Measurements from ENCODE around the gene SNRNP40.
"Not testable (repeated sequence)": the region's sequence is repeated elsewhere in the genome, so short reads cannot be mapped to it uniquely, and the experiment has no call there.

The SNRNP40 gene

DNA sequence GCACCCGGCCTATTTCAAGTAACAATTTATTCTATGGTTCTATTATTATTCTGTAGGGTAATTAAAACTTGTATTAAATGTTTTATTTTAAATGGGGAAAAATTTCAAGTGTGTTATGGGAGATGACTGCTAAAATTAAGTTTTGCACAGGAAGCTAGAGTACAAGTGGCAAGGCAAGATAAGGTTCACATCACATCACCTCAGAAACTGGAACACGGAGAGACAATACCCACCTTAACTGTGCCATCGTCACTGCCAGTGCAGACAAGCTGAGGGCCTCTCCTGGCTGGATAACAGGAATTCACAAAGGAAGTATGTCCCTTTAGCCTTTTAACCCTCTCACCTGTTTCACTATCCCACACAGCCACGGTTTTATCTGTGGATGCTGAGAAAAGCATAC, 7.6 kb downstream of the SNRNP40 start:
- CTCF ChIA-PET, result interaction anchor here (0.7 to 1.6 kb wide), 3 partner anchors 12 to 104 kb away, joined by 3 to 4 read pairs (median 3); no protein-coding TSS in a partner anchor
- peaks cover 0 to 16% (median 0%) of the 10 kb centered on the region in 4 experiments for H3K4me1 ChIP-seq (ENCODE audit: control extremely low read depth in 1 of 4, control insufficient read depth in 4 of 4, insufficient read depth in 4 of 4, low read length in 3 of 4)
- H3K4me3 ChIP-seq (ENCODE audit: control insufficient read depth in 1 of 7, extremely low read depth in 1 of 7, insufficient read depth in 4 of 7, low read depth in 2 of 7, low read length in 6 of 7), result peak overlapping the region in 1 of 7 experiments; percentile 1
- DNase-seq, result peak; percentile 44 to 86 (median 70)
- H3K9me3 ChIP-seq (ENCODE audit: control extremely low read depth in 1 of 5, control insufficient read depth in 4 of 5, insufficient read depth in 2 of 5, low read depth in 1 of 5, low read length in 4 of 5), result no peaks in the 10 kb centered on the region
- peak overlapping the region; percentile 42 to 81 for H3K27ac ChIP-seq (ENCODE audit: insufficient read depth in 1 of 2, low read depth in 1 of 2, low read length in 2 of 2, poor library complexity in 1 of 2, severe bottlenecking in 2 of 2)
- WGBS (ENCODE audit: insufficient coverage), result 0% methylated on average over 2 of the region's 4 CpGs
- H3K36me3 ChIP-seq (ENCODE audit: control insufficient read depth in 4 of 4, insufficient read depth in 4 of 4, low read length in 3 of 4), result peaks cover 25 to 80% (median 44%) of the 10 kb centered on the region in 4 experiments
- no peaks in the 10 kb centered on the region for H3K27me3 ChIP-seq (replicated peaks in 2 of 5; ENCODE audit: control insufficient read depth in 4 of 5, insufficient read depth in 5 of 5, low read length in 4 of 5)
- POLR2A ChIA-PET, result interaction anchor here (0.7 kb wide), 1 partner anchor 20 kb away, joined by 6 read pairs; no protein-coding TSS in a partner anchor

DNA sequence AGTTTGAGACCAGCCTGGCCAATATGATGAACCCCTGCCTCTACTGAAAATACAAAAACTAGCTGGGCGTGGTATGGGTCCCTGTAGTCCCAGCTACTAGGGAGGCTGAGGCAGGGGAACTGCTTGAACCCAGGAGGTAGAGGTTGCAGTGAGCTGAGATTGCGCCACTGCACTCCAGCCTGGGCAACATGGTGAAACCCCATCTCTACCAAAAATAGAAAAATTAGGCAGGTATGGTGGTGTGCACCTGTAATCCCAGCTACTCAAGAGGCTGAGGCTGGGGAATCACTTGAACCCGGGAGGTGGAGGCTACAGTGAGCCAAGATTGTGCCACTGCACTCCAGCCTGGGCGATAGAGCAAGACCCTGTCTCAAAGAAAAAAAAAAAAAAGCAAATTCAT, 8.8 kb downstream of the SNRNP40 start:
- CTCF ChIA-PET, result interaction anchor here (1.4 kb wide), 1 partner anchor 9 kb away, joined by 3 read pairs; no protein-coding TSS in a partner anchor

GRCh38 chr1:31282426-31282825, 14.2 kb downstream of the SNRNP40 start:
- H3K27ac ChIP-seq (ENCODE audit: insufficient read depth in 1 of 2, low read depth in 1 of 2, low read length in 2 of 2, poor library complexity in 1 of 2, severe bottlenecking in 2 of 2); POLR2A ChIA-PET; H3K4me3 ChIP-seq (ENCODE audit: control insufficient read depth in 1 of 7, extremely low read depth in 1 of 7, insufficient read depth in 4 of 7, low read depth in 2 of 7, low read length in 6 of 7); H3K27me3 ChIP-seq (replicated peaks in 2 of 5; ENCODE audit: control insufficient read depth in 4 of 5, insufficient read depth in 5 of 5, low read length in 4 of 5); H3K4me1 ChIP-seq (ENCODE audit: control extremely low read depth in 1 of 4, control insufficient read depth in 4 of 4, insufficient read depth in 4 of 4, low read length in 3 of 4); DNase-seq; H3K9me3 ChIP-seq (ENCODE audit: control extremely low read depth in 1 of 5, control insufficient read depth in 4 of 5, insufficient read depth in 2 of 5, low read depth in 1 of 5, low read length in 4 of 5): not testable (repeated sequence)
- CTCF ChIA-PET, result interaction anchor here (0.7 to 1.7 kb wide), 3 partner anchors 9 to 11 kb away, joined by 3 to 5 read pairs (median 3); no protein-coding TSS in a partner anchor
- H3K36me3 ChIP-seq (ENCODE audit: control insufficient read depth in 4 of 4, insufficient read depth in 4 of 4, low read length in 3 of 4), result peaks cover 23 to 76% (median 47%) of the 10 kb centered on the region in 4 experiments
- WGBS (ENCODE audit: insufficient coverage), result 100% methylated on average over 6 of the region's 9 CpGs

More for the DNA sequence above, 8.8 kb downstream of the SNRNP40 start:
- DNase-seq; H3K9me3 ChIP-seq (ENCODE audit: control extremely low read depth in 1 of 5, control insufficient read depth in 4 of 5, insufficient read depth in 2 of 5, low read depth in 1 of 5, low read length in 4 of 5); H3K4me3 ChIP-seq (ENCODE audit: control insufficient read depth in 1 of 7, extremely low read depth in 1 of 7, insufficient read depth in 4 of 7, low read depth in 2 of 7, low read length in 6 of 7); H3K27me3 ChIP-seq (replicated peaks in 2 of 5; ENCODE audit: control insufficient read depth in 4 of 5, insufficient read depth in 5 of 5, low read length in 4 of 5); POLR2A ChIA-PET; H3K27ac ChIP-seq (ENCODE audit: insufficient read depth in 1 of 2, low read depth in 1 of 2, low read length in 2 of 2, poor library complexity in 1 of 2, severe bottlenecking in 2 of 2): not testable (repeated sequence)
- 100% methylated on average over 2 of the region's 4 CpGs for WGBS (ENCODE audit: insufficient coverage)
- Histone ChIP-seq H3K4me1 (ENCODE audit: control extremely low read depth in 1 of 4, control insufficient read depth in 4 of 4, insufficient read depth in 4 of 4, low read length in 3 of 4) (peaks cover 0 to 16% (median 0%) of the 10 kb centered on the region in 4 experiments), H3K36me3 (ENCODE audit: control insufficient read depth in 4 of 4, insufficient read depth in 4 of 4, low read length in 3 of 4) (peaks cover 18 to 77% (median 41%) of the 10 kb centered on the region in 4 experiments)

DNA sequence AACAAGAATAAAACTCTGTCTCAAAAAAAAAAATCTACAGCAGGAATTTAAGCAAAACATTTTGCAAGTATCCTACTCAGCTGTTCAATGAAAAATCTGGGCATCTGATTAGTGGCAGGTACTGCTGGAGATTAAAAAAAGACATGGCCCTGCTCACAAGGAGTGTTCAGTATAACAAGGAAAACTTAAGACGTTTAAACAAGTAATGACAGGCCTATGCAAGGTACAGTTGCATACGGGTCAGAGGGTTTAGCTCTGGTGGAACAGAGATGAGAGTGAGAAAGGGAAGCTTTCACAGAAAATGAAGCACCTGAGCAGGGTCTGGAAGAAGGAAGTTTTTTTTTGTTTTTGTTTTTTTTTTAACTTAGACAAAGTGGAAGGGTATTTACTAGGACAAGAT, 23.0 kb downstream of the SNRNP40 start:
- Histone ChIP-seq H3K27me3 (replicated peaks in 2 of 5; ENCODE audit: control insufficient read depth in 4 of 5, insufficient read depth in 5 of 5, low read length in 4 of 5) (no peaks in the 10 kb centered on the region), H3K4me3 (ENCODE audit: control insufficient read depth in 1 of 7, extremely low read depth in 1 of 7, insufficient read depth in 4 of 7, low read depth in 2 of 7, low read length in 6 of 7) (no peak overlapping the region), H3K4me1 (ENCODE audit: control extremely low read depth in 1 of 4, control insufficient read depth in 4 of 4, insufficient read depth in 4 of 4, low read length in 3 of 4) (no peaks in the 10 kb centered on the region), H3K27ac (ENCODE audit: insufficient read depth in 1 of 2, low read depth in 1 of 2, low read length in 2 of 2, poor library complexity in 1 of 2, severe bottlenecking in 2 of 2) (no peak overlapping the region), H3K36me3 (ENCODE audit: control insufficient read depth in 4 of 4, insufficient read depth in 4 of 4, low read length in 3 of 4) (peaks cover 28 to 74% (median 54%) of the 10 kb centered on the region in 4 experiments), H3K9me3 (ENCODE audit: control extremely low read depth in 1 of 5, control insufficient read depth in 4 of 5, insufficient read depth in 2 of 5, low read depth in 1 of 5, low read length in 4 of 5) (no peaks in the 10 kb centered on the region)
- ChIA-PET CTCF (interaction anchor here (0.6 to 2.0 kb wide), 3 partner anchors 8 to 80 kb away, joined by 3 to 11 read pairs (median 4); no protein-coding TSS in a partner anchor), POLR2A (no interaction called here)
- DNase-seq, result no peak
- WGBS (ENCODE audit: insufficient coverage), result 92% methylated on average over 2 of the region's 2 CpGs

GRCh38 chr1:31272369-31272768, 24.2 kb downstream of the SNRNP40 start:
- Histone ChIP-seq H3K27ac (ENCODE audit: insufficient read depth in 1 of 2, low read depth in 1 of 2, low read length in 2 of 2, poor library complexity in 1 of 2, severe bottlenecking in 2 of 2) (no peak overlapping the region), H3K4me3 (ENCODE audit: control insufficient read depth in 1 of 7, extremely low read depth in 1 of 7, insufficient read depth in 4 of 7, low read depth in 2 of 7, low read length in 6 of 7) (no peak overlapping the region), H3K9me3 (ENCODE audit: control extremely low read depth in 1 of 5, control insufficient read depth in 4 of 5, insufficient read depth in 2 of 5, low read depth in 1 of 5, low read length in 4 of 5) (no peaks in the 10 kb centered on the region), H3K4me1 (ENCODE audit: control extremely low read depth in 1 of 4, control insufficient read depth in 4 of 4, insufficient read depth in 4 of 4, low read length in 3 of 4) (no peaks in the 10 kb centered on the region), H3K36me3 (ENCODE audit: control insufficient read depth in 4 of 4, insufficient read depth in 4 of 4, low read length in 3 of 4) (peaks cover 32 to 73% (median 54%) of the 10 kb centered on the region in 4 experiments), H3K27me3 (replicated peaks in 2 of 5; ENCODE audit: control insufficient read depth in 4 of 5, insufficient read depth in 5 of 5, low read length in 4 of 5) (no peaks in the 10 kb centered on the region)
- CTCF ChIA-PET, result interaction anchor here (1.3 to 2.0 kb wide), 2 partner anchors 9 kb away, joined by 3 to 11 read pairs; no protein-coding TSS in a partner anchor
- POLR2A ChIA-PET, result no interaction called here
- DNase-seq, result no peak
- no CpG with 5 or more reads among the region's 3 CpGs for WGBS (ENCODE audit: insufficient coverage)

GRCh38 chr1:31266547-31266946, 30.0 kb downstream of the SNRNP40 start:
- Histone ChIP-seq H3K4me1 (ENCODE audit: control extremely low read depth in 1 of 4, control insufficient read depth in 4 of 4, insufficient read depth in 4 of 4, low read length in 3 of 4) (no peaks in the 10 kb centered on the region), H3K9me3 (ENCODE audit: control extremely low read depth in 1 of 5, control insufficient read depth in 4 of 5, insufficient read depth in 2 of 5, low read depth in 1 of 5, low read length in 4 of 5) (no peaks in the 10 kb centered on the region), H3K36me3 (ENCODE audit: control insufficient read depth in 4 of 4, insufficient read depth in 4 of 4, low read length in 3 of 4) (peaks cover 30 to 81% (median 61%) of the 10 kb centered on the region in 4 experiments), H3K4me3 (ENCODE audit: control insufficient read depth in 1 of 7, extremely low read depth in 1 of 7, insufficient read depth in 4 of 7, low read depth in 2 of 7, low read length in 6 of 7) (no peak overlapping the region), H3K27ac (ENCODE audit: insufficient read depth in 1 of 2, low read depth in 1 of 2, low read length in 2 of 2, poor library complexity in 1 of 2, severe bottlenecking in 2 of 2) (no peak overlapping the region), H3K27me3 (replicated peaks in 2 of 5; ENCODE audit: control insufficient read depth in 4 of 5, insufficient read depth in 5 of 5, low read length in 4 of 5) (no peaks in the 10 kb centered on the region)
- DNase-seq, result no peak
- ChIA-PET CTCF (interaction anchor here (1.1 kb wide), 1 partner anchor 65 kb away, joined by 3 read pairs; no protein-coding TSS in a partner anchor), POLR2A (interaction anchor here (0.6 kb wide), 1 partner anchor 551 kb away, joined by 6 read pairs; no protein-coding TSS in a partner anchor)
- 100% methylated on average over 1 of the region's 2 CpGs for WGBS (ENCODE audit: insufficient coverage)

DNA sequence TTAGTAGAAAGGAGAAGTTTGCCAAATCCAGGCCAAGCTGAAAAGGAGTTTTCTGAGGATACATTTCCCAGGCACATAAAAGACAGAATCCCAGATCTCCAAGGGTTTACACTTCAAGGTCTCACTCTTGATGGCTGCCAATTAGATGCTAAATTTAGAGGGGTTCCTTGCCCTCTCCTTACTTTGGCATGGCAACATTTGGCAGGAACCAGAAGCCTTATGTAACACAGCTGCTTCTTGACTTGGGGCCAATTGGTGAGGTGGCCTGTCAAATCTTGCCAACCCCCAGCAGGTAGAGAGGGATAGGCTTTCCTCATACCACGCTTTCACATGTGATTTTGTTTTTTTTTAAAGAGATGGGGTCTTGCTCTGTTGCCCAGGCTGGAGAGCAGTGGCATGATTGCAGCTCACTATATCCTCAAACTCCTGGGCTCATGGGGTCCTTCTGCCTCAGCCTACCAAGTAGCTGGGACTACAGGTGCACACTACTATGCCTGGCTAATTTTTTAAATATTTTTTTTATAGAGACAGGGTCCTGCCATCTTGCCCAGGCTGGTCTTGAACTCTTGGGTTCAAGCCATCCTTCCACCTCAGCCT, 31.7 kb downstream of the SNRNP40 start:
- Histone ChIP-seq H3K9me3 (ENCODE audit: control extremely low read depth in 1 of 5, control insufficient read depth in 4 of 5, insufficient read depth in 2 of 5, low read depth in 1 of 5, low read length in 4 of 5) (no peaks in the 10 kb centered on the region), H3K27me3 (replicated peaks in 2 of 5; ENCODE audit: control insufficient read depth in 4 of 5, insufficient read depth in 5 of 5, low read length in 4 of 5) (no peaks in the 10 kb centered on the region), H3K36me3 (ENCODE audit: control insufficient read depth in 4 of 4, insufficient read depth in 4 of 4, low read length in 3 of 4) (peaks cover 24 to 78% (median 58%) of the 10 kb centered on the region in 4 experiments), H3K27ac (ENCODE audit: insufficient read depth in 1 of 2, low read depth in 1 of 2, low read length in 2 of 2, poor library complexity in 1 of 2, severe bottlenecking in 2 of 2) (no peak overlapping the region), H3K4me1 (ENCODE audit: control extremely low read depth in 1 of 4, control insufficient read depth in 4 of 4, insufficient read depth in 4 of 4, low read length in 3 of 4) (no peaks in the 10 kb centered on the region), H3K4me3 (ENCODE audit: control insufficient read depth in 1 of 7, extremely low read depth in 1 of 7, insufficient read depth in 4 of 7, low read depth in 2 of 7, low read length in 6 of 7) (no peak overlapping the region)
- 100% methylated on average over 1 of the region's 1 CpG for WGBS (ENCODE audit: insufficient coverage)
- ChIA-PET POLR2A (interaction anchor here (0.6 kb wide), 1 partner anchor 19 kb away, joined by 6 read pairs; no protein-coding TSS in a partner anchor), CTCF (no interaction called here)
- DNase-seq, result no peak

Data from common myeloid progenitor, CD34-positive (primary cell).